Spleen (tissue), 11 donors: Measurements from ENCODE around the gene PRCD. TPM values are rescaled to one million over a fixed set of nuclear protein-coding genes. Genes with fewer than 3 reads are reported as not detected.
"Not testable (repeated sequence)": the region's sequence is repeated elsewhere in the genome, so short reads cannot be mapped to it uniquely, and the experiment has no call there.

ENCODE experiments used
- DNase-seq: peaks from one replicate; pipeline ENCODE4 v3.0.0-alpha.2; 2020
- H3K27ac ChIP-seq, 8 donors: fragments of 200-600 bp; sonication (generic) in 7 of 8; 1 replicate in 4 of 8; 2 replicates in 4 of 8; pipeline versions ENCODE4 v1.5.0 to v1.8.0; 2016 to 2021; ENCODE audit warnings: inconsistent platforms in 4 of 8, mild to moderate bottlenecking in 4 of 8, moderate library complexity in 1 of 8
- H3K27me3 ChIP-seq, 7 donors: fragments of 200-600 bp; sonication (generic) in 6 of 7; replicated peaks in 1 of 7; 1 replicate in 4 of 7; 2 replicates in 3 of 7; pipeline versions ENCODE4 v1.5.0 to v1.8.0; 2016 to 2021; ENCODE audit warnings: inconsistent platforms in 3 of 7, mild to moderate bottlenecking in 1 of 7
- H3K36me3 ChIP-seq, 6 donors: fragments of 200-600 bp; sonication (generic) in 5 of 6; 1 replicate in 4 of 6; 2 replicates in 2 of 6; pipeline versions ENCODE4 v1.5.0 to v1.8.0; 2016 to 2021; ENCODE audit warnings: inconsistent platforms in 2 of 6
- H3K4me1 ChIP-seq, 6 donors: fragments of 200-600 bp; sonication (generic) in 5 of 6; 1 replicate in 3 of 6; 2 replicates in 3 of 6; pipeline versions ENCODE4 v1.5.0 to v1.8.0; 2016 to 2021; ENCODE audit warnings: inconsistent platforms in 3 of 6
- H3K4me3 ChIP-seq, 8 donors: fragments of 200-600 bp; sonication (generic) in 7 of 8; 1 replicate in 4 of 8; 2 replicates in 4 of 8; pipeline versions ENCODE4 v1.5.0 to v1.8.0; 2016 to 2021; ENCODE audit warnings: inconsistent platforms in 4 of 8, mild to moderate bottlenecking in 4 of 8, moderate library complexity in 2 of 8
- H3K9me3 ChIP-seq, 8 donors: fragments of 200-600 bp; sonication (generic) in 7 of 8; 1 replicate in 4 of 8; 2 replicates in 4 of 8; pipeline versions ENCODE4 v1.5.0 to v1.8.0; 2016 to 2021; ENCODE audit warnings: inconsistent platforms in 4 of 8
- POLR2A ChIP-seq, 3 donors: fragments of 450-650 bp; IDR thresholded peaks; one replicate each; pipeline ENCODE4 v1.5.1; 2017; ENCODE audit warnings: antibody characterized with exemption in 3 of 3, mild to moderate bottlenecking in 1 of 3
- POLR2AphosphoS5 ChIP-seq, 3 donors: sonication (generic); formaldehyde crosslinking; IDR thresholded peaks; one replicate each; pipeline ENCODE4 v1.5.1; 2017; ENCODE audit warnings: antibody characterized with exemption in 3 of 3
- WGBS, 5 donors: extraction: QIAGEN DNeasy Blood & Tissue Kit in 3 of 5; methylation state at CpG; one replicate each; pipeline versions ENCODE4 v1.1.5 to v1.1.7; 2013 to 2018; 5-methylcytosine and 5-hydroxymethylcytosine counted together
- intact Hi-C: fragments of 100-400 bp; cut with DNase I; formaldehyde crosslinking; loops from one replicate; pipeline ENCODE4 v1.15.0; 2023; ENCODE audit warnings: low total_unique reads
- polyA plus RNA-seq, 3 donors: library from polyadenylated mRNA; stranded (reverse); fragments of 200-250 nt; gene quantifications; one replicate each; pipeline ENCODE4 v1.2.1, GENCODE V29; 2013
- total RNA-seq, 7 donors: library from RNA; depleted of rRNA in 3 of 7; stranded (reverse); fragments of >200 nt in 3 of 7; fragmentation: NEBNext Ultra II Directional in 4 of 7; extraction: Animal tissue kit (Norgen Biotek cat#: 25700) in 4 of 7; gene quantifications; one replicate each; pipeline versions ENCODE4 v1.1.0 to v1.2.1, GENCODE V29; 2016 to 2021
- TF ChIP-seq, protein P1 (sequence below), 11 experiments: fragments of 200-600 bp in 7 of 11; fragments of 450-650 bp in 4 of 11; sonication (generic) in 4 of 11; IDR thresholded peaks in 8 of 11; conservative IDR thresholded peaks in 3 of 11; 1 replicate in 7 of 11; 2 replicates in 4 of 11; pipeline versions ENCODE4 v1.4.0 to v1.8.0; 2016 to 2021; ENCODE audit warnings: antibody characterized with exemption in 11 of 11, inconsistent platforms in 4 of 11, mild to moderate bottlenecking in 1 of 11
- donor health status: healthy with polysubstance abuse.
- donor health status: DM: no; HTN: no; CAD: no; lungs with moderate emphysema.
- donor health status: DM: no; HTN: no; CAD: no.
- donor health status: Bipolar disorder and iron deficiency.
- donor health status: healthy.
- donor health status: DM: no; HTN: no; CAD: no.
- donor health status: DM: yes; HTN: yes; CAD: no.

PRCD gene
- total and polyA plus RNA-seq, 10 donors, result 3.5 to 54.1 (median 11.8) TPM

DNA sequence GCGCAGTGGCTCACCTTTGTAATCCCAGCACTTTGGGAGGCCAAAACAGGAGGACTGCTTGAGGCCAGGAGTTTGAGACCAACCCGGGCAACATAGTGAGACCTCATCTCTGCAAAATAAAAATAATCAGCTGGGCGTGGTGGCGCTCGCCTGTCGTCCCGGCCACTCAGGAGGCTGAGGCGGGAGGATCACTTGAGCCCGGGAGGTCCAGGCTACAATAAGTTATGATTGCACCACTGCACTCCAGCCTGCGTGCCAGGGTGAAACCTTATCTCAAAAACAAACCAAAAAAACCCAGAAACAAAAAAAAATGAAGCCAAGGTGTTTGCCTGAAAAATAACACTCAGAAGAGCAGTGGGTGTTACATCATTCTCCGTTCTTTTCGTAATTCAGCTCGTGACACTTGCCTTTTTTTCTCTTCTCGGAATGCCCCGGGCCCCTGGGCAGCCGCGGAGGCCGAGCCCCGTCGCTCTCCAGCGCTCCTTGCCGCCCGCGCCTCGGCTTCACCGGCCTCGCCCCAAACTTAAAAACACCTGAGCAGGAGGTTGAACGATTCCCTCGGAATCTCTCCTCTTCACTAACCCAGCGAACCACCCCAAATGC is 17.0 kb downstream of the PRCD start:
- peak overlapping the region; percentile 56 to 94 (median 72) for H3K4me3 ChIP-seq
- intact Hi-C loops, result no loop called here
- no peak for TF ChIP-seq POLR2A (IDR thresholded peaks at IDR 0.05)
- TF ChIP-seq POLR2AphosphoS5 (IDR thresholded peaks at IDR 0.05), result no peak
- TF ChIP-seq, protein P1, sequence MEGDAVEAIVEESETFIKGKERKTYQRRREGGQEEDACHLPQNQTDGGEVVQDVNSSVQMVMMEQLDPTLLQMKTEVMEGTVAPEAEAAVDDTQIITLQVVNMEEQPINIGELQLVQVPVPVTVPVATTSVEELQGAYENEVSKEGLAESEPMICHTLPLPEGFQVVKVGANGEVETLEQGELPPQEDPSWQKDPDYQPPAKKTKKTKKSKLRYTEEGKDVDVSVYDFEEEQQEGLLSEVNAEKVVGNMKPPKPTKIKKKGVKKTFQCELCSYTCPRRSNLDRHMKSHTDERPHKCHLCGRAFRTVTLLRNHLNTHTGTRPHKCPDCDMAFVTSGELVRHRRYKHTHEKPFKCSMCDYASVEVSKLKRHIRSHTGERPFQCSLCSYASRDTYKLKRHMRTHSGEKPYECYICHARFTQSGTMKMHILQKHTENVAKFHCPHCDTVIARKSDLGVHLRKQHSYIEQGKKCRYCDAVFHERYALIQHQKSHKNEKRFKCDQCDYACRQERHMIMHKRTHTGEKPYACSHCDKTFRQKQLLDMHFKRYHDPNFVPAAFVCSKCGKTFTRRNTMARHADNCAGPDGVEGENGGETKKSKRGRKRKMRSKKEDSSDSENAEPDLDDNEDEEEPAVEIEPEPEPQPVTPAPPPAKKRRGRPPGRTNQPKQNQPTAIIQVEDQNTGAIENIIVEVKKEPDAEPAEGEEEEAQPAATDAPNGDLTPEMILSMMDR (IDR thresholded peaks at IDR 0.05 in 8 of 11, conservative IDR thresholded peaks at IDR 0.05 in 3 of 11), result no peak
- H3K4me1 ChIP-seq, result peaks cover 28 to 83% (median 50%) of the 10 kb centered on the region in 6 donors
- DNase-seq, result no peak
- 20 to 34% (median 28%) methylated on average over 30 of the region's 30 CpGs for WGBS, 5 donors
- H3K27ac ChIP-seq, result peak overlapping the region; percentile 84 to 97 (median 93)
- H3K27me3 ChIP-seq, result no peaks in the 10 kb centered on the region
- H3K9me3 ChIP-seq, result no peaks in the 10 kb centered on the region
- H3K36me3 ChIP-seq, result peaks cover 0 to 28% (median 3%) of the 10 kb centered on the region in 6 donors

DNA sequence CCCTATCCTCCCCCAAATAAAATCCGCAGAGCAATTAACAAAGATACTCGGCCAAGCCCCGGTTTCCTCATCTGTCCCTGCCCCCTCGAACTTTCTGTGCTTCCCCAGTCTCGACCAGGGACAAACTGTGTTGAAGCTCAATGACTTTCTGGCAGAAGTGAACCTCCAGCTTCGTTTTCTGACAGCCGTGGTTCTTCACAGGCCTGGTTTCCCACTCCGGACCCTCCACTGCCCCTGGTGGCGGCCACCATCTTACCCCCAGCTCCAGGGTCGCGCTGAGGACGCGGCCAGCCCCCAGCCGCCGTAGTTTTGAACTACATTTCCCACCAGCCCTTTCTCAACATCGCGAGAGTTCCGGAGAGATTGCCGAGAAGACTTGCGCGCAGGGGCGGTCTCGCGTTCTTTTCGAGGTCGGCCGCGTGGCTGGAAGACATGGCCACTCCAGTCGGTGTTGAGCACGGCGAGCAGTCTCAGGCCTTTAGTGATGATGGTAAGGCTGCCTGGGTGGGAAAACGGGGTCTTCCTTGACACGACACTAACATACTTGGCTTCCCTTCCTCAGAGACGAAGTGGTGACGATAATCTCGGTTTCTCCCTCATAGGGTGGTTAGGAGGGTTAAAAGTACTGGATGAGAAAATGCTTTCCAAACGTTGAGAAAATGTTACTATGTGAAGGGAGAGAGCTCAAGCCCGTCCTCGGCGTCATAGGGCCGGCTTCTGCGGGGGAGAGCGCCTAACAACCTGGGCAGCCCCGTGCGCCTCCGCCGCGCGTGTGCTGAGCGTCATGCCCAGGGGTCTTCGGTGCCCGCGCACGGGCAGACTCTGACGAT is 17.7 kb downstream of the PRCD start:
- intact Hi-C loops, result no loop called here
- Histone ChIP-seq H3K36me3 (peaks cover 0 to 34% (median 5%) of the 10 kb centered on the region in 6 donors), H3K9me3 (no peaks in the 10 kb centered on the region), H3K4me1 (peaks cover 28 to 88% (median 54%) of the 10 kb centered on the region in 6 donors), H3K27me3 (no peaks in the 10 kb centered on the region), H3K27ac (peak overlapping the region; percentile 84 to 97 (median 93)), H3K4me3 (peak overlapping the region; percentile 56 to 94 (median 72))
- TF ChIP-seq POLR2A (IDR thresholded peaks at IDR 0.05) (peak in 1 of 3 donors; percentile 44), POLR2AphosphoS5 (IDR thresholded peaks at IDR 0.05) (peak; percentile 96 to 98 (median 97))
- TF ChIP-seq, protein P1 (IDR thresholded peaks at IDR 0.05 in 8 of 11, conservative IDR thresholded peaks at IDR 0.05 in 3 of 11), result peak; percentile 51 to 87 (median 74)
- DNase-seq, result peak; percentile 97
- 0 to 1% (median 0%) methylated on average over 42 to 55 of the region's 55 CpGs for WGBS, 5 donors

- intact Hi-C loops, result no loop called here
- peaks cover 0 to 41% (median 9%) of the 10 kb centered on the region in 6 donors for H3K36me3 ChIP-seq
- TF ChIP-seq POLR2AphosphoS5 (IDR thresholded peaks at IDR 0.05), result no peak
- TF ChIP-seq, protein P1 (IDR thresholded peaks at IDR 0.05 in 8 of 11, conservative IDR thresholded peaks at IDR 0.05 in 3 of 11), result peak in 9 of 11 experiments; percentile 20 to 62 (median 45)
- H3K4me1 ChIP-seq, result peaks cover 28 to 90% (median 60%) of the 10 kb centered on the region in 6 donors
- H3K27me3 ChIP-seq, result no peaks in the 10 kb centered on the region
- H3K27ac ChIP-seq, result peak overlapping the region; percentile 84 to 97 (median 93)
- WGBS, 5 donors, result 1 to 2% (median 1%) methylated on average over 13 to 14 of the region's 14 CpGs
- H3K4me3 ChIP-seq, result peak overlapping the region; percentile 56 to 94 (median 72)
- no peak for DNase-seq
- no peaks in the 10 kb centered on the region for H3K9me3 ChIP-seq
Measured at GRCh38 chr17:76558198-76559095, 18.6 kb downstream of the PRCD start.

DNA sequence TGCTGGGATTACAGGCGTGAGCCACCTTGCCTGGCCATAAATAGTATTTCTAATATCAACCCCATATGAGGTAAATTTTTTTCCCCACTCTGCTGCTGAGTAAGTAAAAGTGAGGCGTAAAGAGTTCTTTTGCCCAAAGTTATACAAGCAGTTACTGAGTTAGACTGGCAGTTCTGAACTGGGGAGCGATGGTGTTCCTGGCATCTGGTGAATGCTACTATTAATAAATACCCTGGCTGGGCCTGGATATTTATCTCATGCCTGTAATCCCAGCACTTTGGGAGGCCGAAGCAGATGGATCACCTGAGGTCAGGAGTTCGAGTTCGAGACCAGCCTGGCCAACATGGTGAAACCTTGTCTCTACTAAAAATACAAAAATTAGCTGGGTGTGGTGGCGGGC is 19.6 kb downstream of the PRCD start:
- Histone ChIP-seq H3K27ac (peak overlapping the region in 3 of 8 donors; percentile 79 to 97 (median 93)), H3K4me1 (peaks cover 28 to 83% (median 62%) of the 10 kb centered on the region in 6 donors)

More for the DNA sequence above, 19.6 kb downstream of the PRCD start:
- peak overlapping the region in 2 of 8 donors; percentile 61 to 85 for H3K4me3 ChIP-seq
- WGBS, 5 donors, result 85 to 90% (median 87%) methylated on average over 7 of the region's 7 CpGs
- DNase-seq, H3K27me3 ChIP-seq, H3K9me3 ChIP-seq, intact Hi-C loops: not testable (repeated sequence)
- peaks cover 0 to 51% (median 13%) of the 10 kb centered on the region in 6 donors for H3K36me3 ChIP-seq
